Activated T-helper 1 cell treated with anti-CD3 and anti-CD28 coated beads, Interleukin-2, amount 50 U/mL, for 16 hours (primary cell): ENCODE measurements around the gene CHGA.

Experiments
- DNase-seq, 2 donors: peaks; one replicate each; pipeline ENCODE4 v3.0.0-alpha.2; 2020; ENCODE audit warnings: low read depth in 1 of 2, low spot score in 1 of 2

Gene CHGA

GRCh38 chr14:92942976-92943710, 20.2 kb downstream of the CHGA start:
- DNase-seq = no peak

- no peak for DNase-seq
Measured at GRCh38 chr14:92943855-92944570, 21.1 kb downstream of the CHGA start.

DNA sequence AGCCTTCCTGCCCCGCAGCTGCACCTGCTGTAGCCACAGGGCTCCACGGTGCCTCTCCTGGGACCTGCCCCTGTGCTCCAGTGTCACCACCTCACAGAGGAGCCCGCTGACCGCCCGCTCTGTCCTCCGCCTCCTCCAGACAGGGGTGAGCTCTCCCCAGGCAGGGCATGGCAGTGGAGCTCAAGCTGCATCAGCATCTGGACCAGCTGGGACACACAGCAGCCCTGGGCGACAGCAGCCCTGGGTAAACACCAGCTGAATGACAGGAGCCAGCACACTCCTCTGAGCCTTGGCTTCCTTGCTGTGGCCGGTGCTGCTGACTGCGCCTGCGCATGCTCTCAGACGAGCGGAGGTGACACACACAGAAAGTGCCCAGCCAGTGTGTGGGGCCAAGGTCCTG, 22.0 kb downstream of the CHGA start:
- no peak for DNase-seq

DNA sequence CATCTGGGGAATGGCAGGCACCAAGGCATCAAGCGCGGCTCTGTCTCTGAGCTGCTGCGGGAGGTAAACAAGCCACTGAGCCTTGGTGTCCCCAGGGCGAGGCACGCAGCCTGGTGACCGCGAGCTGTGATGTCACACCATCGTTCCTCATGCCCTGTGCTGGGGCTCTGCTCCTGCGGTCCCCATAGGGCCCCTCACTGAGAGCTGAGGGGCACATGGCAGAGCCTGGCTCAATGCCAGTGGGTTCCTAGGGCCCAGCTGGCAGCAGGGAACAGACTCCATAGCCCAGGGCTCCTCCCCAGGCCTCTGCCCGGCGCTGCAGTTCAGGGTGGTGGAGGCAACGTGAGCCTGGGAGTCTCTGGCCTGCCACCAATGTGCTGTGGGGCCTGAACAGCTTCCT, 22.6 kb downstream of the CHGA start:
- DNase-seq = no peak

DNA sequence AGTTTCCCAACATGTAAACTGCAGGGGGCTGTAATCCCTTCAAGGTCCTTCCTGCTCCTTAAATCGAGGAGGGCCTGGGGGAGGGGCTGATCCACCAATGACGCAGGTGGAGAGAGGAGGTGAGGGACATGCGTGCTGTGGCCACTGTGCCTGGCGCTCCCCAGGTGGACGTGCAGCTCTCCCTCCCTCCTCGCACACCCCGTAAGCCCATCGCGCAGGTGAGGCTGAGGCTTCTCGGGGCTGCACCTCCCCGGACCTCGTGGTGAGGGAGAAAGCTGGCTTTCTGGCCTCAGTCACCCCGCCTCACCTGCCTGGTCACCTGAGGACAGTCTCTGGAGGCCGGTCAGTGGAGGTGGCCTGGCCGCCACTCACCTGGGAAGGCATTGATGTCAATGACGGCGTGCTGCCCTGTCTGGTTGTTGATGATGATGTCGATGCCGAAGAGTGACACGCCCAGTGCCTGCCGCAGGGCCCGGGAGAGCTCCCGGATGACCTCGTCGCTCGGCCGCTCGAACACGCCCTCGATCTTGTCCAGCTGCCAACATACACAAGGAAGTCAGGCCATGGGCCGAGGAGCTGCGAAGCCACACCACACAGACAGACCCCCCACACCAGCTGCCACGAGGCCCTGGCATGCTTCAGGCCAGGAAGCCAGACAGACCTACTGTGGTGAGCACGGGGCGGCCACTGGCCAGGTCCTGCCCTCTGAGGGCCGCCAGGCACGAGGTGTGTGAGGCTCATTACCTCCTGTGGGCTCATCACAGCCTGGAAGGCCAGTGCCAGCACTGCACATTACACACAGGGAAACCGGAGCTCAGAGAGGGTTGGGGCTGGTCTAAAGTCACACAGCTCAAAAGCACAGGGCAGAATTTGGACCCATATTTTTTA, 23.3 kb downstream of the CHGA start:
- DNase-seq = no peak

DNA sequence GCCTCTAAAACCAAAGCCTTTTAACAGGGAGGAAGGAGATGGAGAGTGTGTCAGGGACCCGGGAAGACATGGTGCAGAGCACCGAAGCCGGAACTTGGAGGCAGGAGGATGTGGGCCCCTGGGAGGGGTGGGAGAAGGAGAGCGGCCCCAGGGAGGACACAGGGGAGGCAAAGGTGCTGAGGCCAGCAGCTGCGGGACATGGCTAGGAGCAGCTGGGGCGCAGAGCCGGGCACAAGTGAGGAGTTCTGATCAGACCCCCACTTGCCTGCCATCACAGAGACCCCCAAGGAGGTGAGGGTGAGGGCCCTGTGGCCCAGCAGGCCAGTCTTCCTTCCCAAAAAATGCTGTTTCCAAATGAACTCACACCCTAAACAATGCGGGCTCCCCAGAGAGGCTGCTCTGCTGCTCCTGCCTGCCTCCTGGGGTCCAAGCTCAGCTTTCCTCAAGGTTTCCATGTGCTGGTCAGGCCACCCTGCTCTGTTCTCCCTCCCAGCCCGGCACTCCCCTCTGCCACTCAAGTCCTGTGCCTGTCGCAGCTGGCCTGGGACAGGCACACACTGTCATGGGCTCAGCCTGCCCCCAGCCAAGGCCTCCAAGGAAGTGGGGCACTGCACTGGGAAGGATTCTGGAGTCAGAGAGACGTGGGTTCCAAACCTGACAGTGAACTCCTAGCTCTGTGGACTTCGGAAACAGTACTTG, 24.0 kb downstream of the CHGA start:
- DNase-seq = no peak

- no peak for DNase-seq
Measured at GRCh38 chr14:92948647-92949046, 25.7 kb downstream of the CHGA start.

- DNase-seq = no peak
Measured at GRCh38 chr14:92949496-92950192, 26.7 kb downstream of the CHGA start.

DNA sequence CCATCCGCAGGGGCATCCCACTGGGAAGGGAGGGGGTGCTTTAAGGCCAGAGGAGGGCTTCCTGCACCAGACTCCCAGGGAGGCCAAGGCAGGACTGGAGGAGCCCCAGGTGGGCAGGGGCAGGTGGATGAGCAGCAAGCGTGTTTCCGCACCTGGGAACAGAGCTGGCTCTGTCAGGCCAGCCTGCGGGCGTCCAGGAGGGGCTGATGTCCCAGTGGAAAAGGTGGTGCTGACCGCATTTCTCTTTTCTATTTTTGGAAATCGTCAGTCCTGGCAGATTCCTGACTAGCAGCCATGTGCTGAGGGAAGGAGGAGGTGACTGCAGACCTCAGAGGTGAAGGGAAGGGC, 27.2 kb downstream of the CHGA start:
- no peak for DNase-seq

- no peak for DNase-seq
Measured at GRCh38 chr14:92950773-92951172, 27.8 kb downstream of the CHGA start.

GRCh38 chr14:92951261-92951660, 28.3 kb downstream of the CHGA start:
- DNase-seq = no peak

- DNase-seq = peak; percentile 60 to 63
Measured at GRCh38 chr14:92951912-92952471, 29.0 kb downstream of the CHGA start.

DNA sequence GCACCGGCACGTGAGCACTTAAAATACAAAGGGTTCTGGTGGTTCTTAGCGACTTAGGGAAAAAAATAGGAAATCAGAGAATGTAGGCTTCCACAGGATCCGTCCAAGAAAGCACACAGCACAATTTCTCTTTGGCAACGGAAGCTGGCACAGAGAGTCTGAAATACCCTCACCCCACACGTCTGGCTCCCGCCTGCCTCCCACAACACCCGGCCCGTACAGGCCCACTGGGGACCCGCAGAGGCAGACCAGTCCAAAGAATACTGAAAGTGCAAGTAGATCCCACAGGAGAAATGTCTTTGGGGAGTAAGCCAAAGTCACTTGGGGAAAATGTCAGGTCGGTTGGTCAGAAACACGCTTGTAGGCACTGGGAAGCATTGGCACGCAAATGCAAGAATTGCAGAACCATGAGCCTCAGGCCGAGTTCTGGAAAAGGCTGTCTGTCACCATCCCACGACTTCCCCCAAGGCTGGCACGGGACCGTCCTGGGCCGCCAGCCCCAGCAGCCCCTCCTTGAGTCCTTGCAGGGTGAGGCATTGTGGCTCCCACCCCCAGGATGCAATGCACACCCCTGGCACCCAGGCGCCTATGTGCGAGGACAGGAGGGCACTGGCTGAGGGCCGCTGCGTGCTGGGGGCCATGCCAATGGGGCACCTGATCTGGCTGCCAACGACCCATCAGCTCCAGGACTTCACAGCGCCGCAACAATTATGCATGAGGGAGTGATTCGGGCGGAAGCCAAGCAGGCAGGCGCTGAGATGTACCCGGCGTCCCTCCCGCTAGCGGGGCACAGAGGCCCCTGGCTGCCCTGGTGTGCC, 29.7 kb downstream of the CHGA start:
- DNase-seq = no peak

- no peak for DNase-seq
Measured at GRCh38 chr14:92953526-92953925, 30.6 kb downstream of the CHGA start.

DNA sequence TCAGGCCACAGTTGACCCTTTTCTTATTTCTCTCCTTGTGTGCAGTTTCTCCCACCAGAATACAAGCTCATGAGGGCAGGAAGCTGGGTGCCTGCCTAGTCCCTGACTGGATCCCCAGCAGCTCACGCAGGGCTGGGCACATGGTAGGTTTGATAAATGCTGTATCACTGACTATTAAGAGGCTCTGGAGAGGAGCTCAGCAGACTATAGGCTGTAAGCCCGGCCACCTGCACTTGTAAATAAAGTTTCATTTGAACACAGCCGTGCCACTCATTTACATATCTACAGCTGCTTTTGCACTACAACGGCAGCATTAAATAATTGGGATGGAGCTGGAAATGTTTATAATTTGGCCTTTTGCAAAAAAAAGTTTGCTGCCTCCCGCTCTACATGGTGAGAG, 32.0 kb downstream of the CHGA start:
- no peak for DNase-seq

- no peak for DNase-seq
Measured at GRCh38 chr14:92955381-92955780, 32.4 kb downstream of the CHGA start.

- no peak for DNase-seq
Measured at GRCh38 chr14:92956961-92957360, 34.0 kb downstream of the CHGA start.

- DNase-seq = no peak
Measured at GRCh38 chr14:92958373-92959188, 35.6 kb downstream of the CHGA start.

DNA sequence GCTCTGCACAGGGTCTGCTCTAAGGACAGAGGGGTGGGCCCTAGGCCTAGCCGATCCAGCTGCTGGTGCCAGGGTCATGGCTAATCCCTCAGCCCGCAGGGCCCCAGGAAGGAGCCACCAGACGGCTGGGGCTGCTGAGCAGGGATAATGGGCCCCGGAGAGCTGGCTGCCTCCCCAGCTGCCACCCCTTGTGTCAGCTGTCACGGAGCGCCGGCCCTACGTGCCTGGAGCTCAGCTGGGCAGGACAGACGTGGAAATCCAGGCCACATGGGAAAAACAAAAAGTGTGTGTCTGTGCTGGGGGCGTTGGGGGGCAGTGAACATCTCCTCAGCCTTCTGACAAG, 36.2 kb downstream of the CHGA start:
- DNase-seq = no peak
